Natural killer cell (primary cell): ENCODE measurements around the gene SULT4A1. TPM values are rescaled to one million over a fixed set of nuclear protein-coding genes. Genes with fewer than 3 reads are reported as not detected.

ENCODE experiments used
- ATAC-seq, 3 donors: fragments of 150-1000 bp in 2 of 3; fragments of 200-7000 bp in 1 of 3; cut with Tn5 transposase; 1 replicate in 1 of 3; 2 replicates in 2 of 3; pipeline ENCODE4 v1.10.0; 2021; ENCODE audit warnings: mild to moderate bottlenecking in 2 of 3, moderate library complexity in 2 of 3
- DNase-seq, 2 donors: peaks; one replicate each; pipeline versions ENCODE4 v3.0.0 to v3.0.0-alpha.2; 2013 to 2021; ENCODE audit warnings: mixed read lengths in 1 of 2
- H3K27ac ChIP-seq: one replicate; pipeline ENCODE4 v1.5.1; 2013; ENCODE audit warnings: mild to moderate bottlenecking, low read length
- H3K27me3 ChIP-seq: one replicate; pipeline ENCODE4 v1.6.1; 2013; ENCODE audit warnings: low read length; ENCODE audit not compliant: control insufficient read depth, insufficient read depth
- H3K36me3 ChIP-seq: one replicate; pipeline ENCODE4 v1.6.1; 2013; ENCODE audit warnings: low read length; ENCODE audit not compliant: control insufficient read depth, insufficient read depth
- H3K4me1 ChIP-seq: one replicate; pipeline ENCODE4 v1.6.1; 2013; ENCODE audit warnings: low read length; ENCODE audit not compliant: control insufficient read depth, insufficient read depth
- H3K4me3 ChIP-seq: one replicate; pipeline ENCODE4 v1.5.1; 2013; ENCODE audit warnings: low read length
- H3K9me3 ChIP-seq: one replicate; pipeline ENCODE4 v1.6.1; 2013; ENCODE audit warnings: low read length; ENCODE audit not compliant: control insufficient read depth, insufficient read depth
- H3K27ac Mint-ChIP-seq, 2 donors: one replicate each; pipeline ENCODE4 v1.8.0; 2022; ENCODE audit warnings: mild to moderate bottlenecking in 2 of 2, mixed read lengths in 2 of 2, moderate library complexity in 1 of 2
- H3K27me3 Mint-ChIP-seq, 2 donors: one replicate each; pipeline ENCODE4 v1.8.0; 2022; ENCODE audit warnings: low read depth in 2 of 2, mixed read lengths in 2 of 2
- H3K36me3 Mint-ChIP-seq: one replicate; pipeline ENCODE4 v1.8.0; 2022; ENCODE audit warnings: mixed read lengths
- H3K4me1 Mint-ChIP-seq, 2 donors: one replicate each; pipeline ENCODE4 v1.8.0; 2022; ENCODE audit warnings: mixed read lengths in 2 of 2
- H3K4me3 Mint-ChIP-seq: one replicate; pipeline ENCODE4 v1.8.0; 2022; ENCODE audit warnings: mild to moderate bottlenecking, moderate library complexity, mixed read lengths
- H3K9me3 Mint-ChIP-seq, 2 donors: one replicate each; pipeline ENCODE4 v1.8.0; 2022; ENCODE audit warnings: mixed read lengths in 2 of 2
- WGBS: methylation state at CpG from one replicate; pipeline ENCODE4 v1.1.7; 2013; ENCODE audit warnings: missing lambda C conversion rate; ENCODE audit not compliant: insufficient coverage; 5-methylcytosine and 5-hydroxymethylcytosine counted together
- intact Hi-C: fragments of 100-400 bp; cut with micrococcal nuclease; formaldehyde crosslinking; loops from one replicate; pipeline ENCODE4 v1.14.2; 2022
- total RNA-seq, 4 donors: library from RNA; stranded (reverse); fragments of 120-200 nt in 1 of 4; gene quantifications; one replicate each; pipeline versions ENCODE4 v1.2.3 to v1.2.4, GENCODE V29; 2013 to 2022
- TF ChIP-seq, protein P1 (sequence below): fragments of 200-600 bp; IDR thresholded peaks from one replicate; pipeline ENCODE4 v1.8.0; 2022; ENCODE audit warnings: antibody characterized with exemption

Gene SULT4A1
- total RNA-seq, 3 donors from 2014 or later (not counting 1 experiment from before 2014, with no cell fraction given): not detected

- H3K36me3 ChIP-seq: no peaks in the 10 kb centered on the region
- no peaks in the 10 kb centered on the region for H3K9me3 ChIP-seq
- H3K9me3 Mint-ChIP-seq: no peaks in the 10 kb centered on the region
- H3K27me3 ChIP-seq: no peaks in the 10 kb centered on the region
- intact Hi-C loops: no loop called here
- peaks cover 11% of the 10 kb centered on the region in 2 donors for H3K27me3 Mint-ChIP-seq
- H3K27ac Mint-ChIP-seq: no peak overlapping the region
- WGBS: 74% methylated on average over 20 of the region's 20 CpGs
- H3K4me1 ChIP-seq: no peaks in the 10 kb centered on the region
- no peaks in the 10 kb centered on the region for H3K36me3 Mint-ChIP-seq
- H3K27ac ChIP-seq: no peak overlapping the region
- DNase-seq (no peak), ATAC-seq (no peak)
- TF ChIP-seq, protein P1, sequence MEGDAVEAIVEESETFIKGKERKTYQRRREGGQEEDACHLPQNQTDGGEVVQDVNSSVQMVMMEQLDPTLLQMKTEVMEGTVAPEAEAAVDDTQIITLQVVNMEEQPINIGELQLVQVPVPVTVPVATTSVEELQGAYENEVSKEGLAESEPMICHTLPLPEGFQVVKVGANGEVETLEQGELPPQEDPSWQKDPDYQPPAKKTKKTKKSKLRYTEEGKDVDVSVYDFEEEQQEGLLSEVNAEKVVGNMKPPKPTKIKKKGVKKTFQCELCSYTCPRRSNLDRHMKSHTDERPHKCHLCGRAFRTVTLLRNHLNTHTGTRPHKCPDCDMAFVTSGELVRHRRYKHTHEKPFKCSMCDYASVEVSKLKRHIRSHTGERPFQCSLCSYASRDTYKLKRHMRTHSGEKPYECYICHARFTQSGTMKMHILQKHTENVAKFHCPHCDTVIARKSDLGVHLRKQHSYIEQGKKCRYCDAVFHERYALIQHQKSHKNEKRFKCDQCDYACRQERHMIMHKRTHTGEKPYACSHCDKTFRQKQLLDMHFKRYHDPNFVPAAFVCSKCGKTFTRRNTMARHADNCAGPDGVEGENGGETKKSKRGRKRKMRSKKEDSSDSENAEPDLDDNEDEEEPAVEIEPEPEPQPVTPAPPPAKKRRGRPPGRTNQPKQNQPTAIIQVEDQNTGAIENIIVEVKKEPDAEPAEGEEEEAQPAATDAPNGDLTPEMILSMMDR: no peak
- H3K4me3 ChIP-seq: no peak overlapping the region
- no peak overlapping the region for H3K4me3 Mint-ChIP-seq
- no peaks in the 10 kb centered on the region for H3K4me1 Mint-ChIP-seq
Measured at GRCh38 chr22:43828998-43829782, 33.1 kb downstream of the SULT4A1 start.

- intact Hi-C loops: no loop called here
- no peak for DNase-seq
- H3K36me3 Mint-ChIP-seq: no peaks in the 10 kb centered on the region
- no peaks in the 10 kb centered on the region for H3K4me1 ChIP-seq
- H3K36me3 ChIP-seq: no peaks in the 10 kb centered on the region
- no peak overlapping the region for H3K27ac ChIP-seq
- no peak overlapping the region for H3K4me3 Mint-ChIP-seq
- H3K27me3 Mint-ChIP-seq: peaks cover 11% of the 10 kb centered on the region in 2 donors
- ATAC-seq: no peak
- no peaks in the 10 kb centered on the region for H3K9me3 Mint-ChIP-seq
- 90% methylated on average over 6 of the region's 6 CpGs for WGBS
- TF ChIP-seq, protein P1: no peak
- H3K9me3 ChIP-seq: no peaks in the 10 kb centered on the region
- no peak overlapping the region for H3K27ac Mint-ChIP-seq
- H3K27me3 ChIP-seq: no peaks in the 10 kb centered on the region
- H3K4me1 Mint-ChIP-seq: no peaks in the 10 kb centered on the region
- H3K4me3 ChIP-seq: no peak overlapping the region
Measured at GRCh38 chr22:43828725-43828997, 33.7 kb downstream of the SULT4A1 start.

- Histone ChIP-seq H3K4me3 (no peak overlapping the region), H3K27ac (no peak overlapping the region), H3K36me3 (no peaks in the 10 kb centered on the region), H3K4me1 (no peaks in the 10 kb centered on the region), H3K9me3 (no peaks in the 10 kb centered on the region), H3K27me3 (no peaks in the 10 kb centered on the region)
- DNase-seq (no peak), ATAC-seq (no peak)
- H3K9me3 Mint-ChIP-seq: no peaks in the 10 kb centered on the region
- TF ChIP-seq, protein P1: no peak
- 89% methylated on average over 16 of the region's 16 CpGs for WGBS
- peaks cover 11 to 16% of the 10 kb centered on the region in 2 donors for H3K27me3 Mint-ChIP-seq
- no peaks in the 10 kb centered on the region for H3K36me3 Mint-ChIP-seq
- no peak overlapping the region for H3K4me3 Mint-ChIP-seq
- no peak overlapping the region for H3K27ac Mint-ChIP-seq
- intact Hi-C loops: no loop called here
- no peaks in the 10 kb centered on the region for H3K4me1 Mint-ChIP-seq
Measured at GRCh38 chr22:43827926-43828724, 34.2 kb downstream of the SULT4A1 start.
